Esophagus muscularis mucosa (tissue), 4 donors: ENCODE measurements around the gene SEMA5A. TPM values are rescaled to one million over a fixed set of nuclear protein-coding genes. Genes with fewer than 3 reads are reported as not detected.

Experiments used
- DNase-seq: peaks from one replicate; pipeline ENCODE4 v3.0.0-alpha.2; 2017; ENCODE audit errors: extremely low spot score
- H3K27ac ChIP-seq, 4 donors: fragments of 200-600 bp; sonication (generic); replicated peaks in 1 of 4; 1 replicate in 3 of 4; 2 replicates in 1 of 4; pipeline ENCODE4 v1.5.1; 2016 to 2019; ENCODE audit warnings: mild to moderate bottlenecking in 1 of 4
- H3K27me3 ChIP-seq, 4 donors: fragments of 200-600 bp; sonication (generic); one replicate each; pipeline versions ENCODE4 v1.5.1 to v1.6.0; 2016 to 2019
- H3K36me3 ChIP-seq, 4 donors: fragments of 200-600 bp; sonication (generic); one replicate each; pipeline ENCODE4 v1.5.1; 2016 to 2019
- H3K4me1 ChIP-seq, 4 donors: fragments of 200-600 bp; sonication (generic); one replicate each; pipeline ENCODE4 v1.5.1; 2016 to 2019
- H3K4me3 ChIP-seq, 4 donors: fragments of 200-600 bp; sonication (generic); 1 replicate in 2 of 4; 2 replicates in 2 of 4; pipeline ENCODE4 v1.5.1; 2016 to 2019; ENCODE audit warnings: mild to moderate bottlenecking in 4 of 4, moderate library complexity in 1 of 4
- H3K9me3 ChIP-seq, 4 donors: fragments of 200-600 bp; sonication (generic); 1 replicate in 3 of 4; 2 replicates in 1 of 4; pipeline ENCODE4 v1.5.1; 2016 to 2019
- EP300 ChIP-seq: sonication (generic); formaldehyde crosslinking; IDR thresholded peaks from one replicate; pipeline ENCODE4 v1.6.1; 2017; ENCODE audit warnings: antibody characterized with exemption
- POLR2A ChIP-seq: fragments of 450-650 bp; IDR thresholded peaks from one replicate; pipeline ENCODE4 v1.6.1; 2017; ENCODE audit warnings: antibody characterized with exemption, moderate library complexity, mild to moderate bottlenecking, low read depth
- POLR2AphosphoS5 ChIP-seq, 2 donors: sonication (generic); formaldehyde crosslinking; IDR thresholded peaks; one replicate each; pipeline ENCODE4 v1.6.1; 2017; ENCODE audit warnings: antibody characterized with exemption in 2 of 2
- WGBS: methylation state at CpG from one replicate; pipeline ENCODE4 v1.1.5; 2018; 5-methylcytosine and 5-hydroxymethylcytosine counted together
- intact Hi-C: fragments of 100-400 bp; cut with DNase I; formaldehyde crosslinking; loops from one replicate; pipeline ENCODE4 v1.15.1; 2023
- total RNA-seq, 4 donors: library from RNA; depleted of rRNA; stranded (reverse); fragments of >200 nt; gene quantifications; one replicate each; pipeline versions ENCODE4 v1.1.0 to v1.2.1, GENCODE V29; 2016
- TF ChIP-seq, protein P1 (sequence below), 3 experiments: fragments of 200-600 bp in 2 of 3; fragments of 450-650 bp in 1 of 3; sonication (generic) in 2 of 3; IDR thresholded peaks; one replicate each; pipeline ENCODE4 v1.5.1; 2017 to 2019; ENCODE audit warnings: antibody characterized with exemption in 3 of 3, mild to moderate bottlenecking in 2 of 3, moderate library complexity in 1 of 3

Gene SEMA5A
- total RNA-seq, 4 donors from 2014 or later, result 2.1 to 5.6 (median 3.5) TPM

DNA sequence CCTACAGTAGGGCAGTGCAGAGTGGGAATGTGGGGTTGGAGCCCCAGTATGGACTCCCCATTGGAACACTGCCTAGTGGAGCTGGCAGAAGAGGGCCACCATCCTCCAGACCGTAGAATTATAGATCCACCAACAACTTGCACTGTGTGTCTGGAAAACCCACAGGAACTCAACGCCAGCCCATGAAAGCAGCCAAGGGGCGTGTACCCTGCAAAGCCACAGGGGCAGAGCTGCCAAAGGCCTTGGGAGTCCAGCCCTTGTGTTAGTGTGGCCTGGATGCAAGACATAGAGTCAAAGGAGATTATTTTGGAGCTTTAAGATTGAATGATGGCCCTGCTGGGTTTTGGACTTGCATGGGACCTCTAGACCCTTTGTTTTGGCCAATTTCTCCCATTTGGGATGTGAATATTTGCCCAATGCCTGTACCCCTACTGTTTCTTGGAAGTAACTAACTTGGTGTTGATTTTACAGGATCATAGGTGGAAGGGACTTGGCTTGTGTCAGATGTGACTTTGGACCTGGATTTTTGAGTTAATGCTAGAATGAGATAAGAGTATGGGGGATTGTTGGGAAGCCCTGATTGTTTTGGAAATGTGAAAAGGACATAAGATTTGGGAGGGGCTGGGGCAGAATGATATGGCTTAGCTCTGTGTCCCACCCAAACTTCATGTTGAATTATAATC, 266.8 kb downstream of the SEMA5A start:
- WGBS, result 100% methylated on average over 1 of the region's 3 CpGs
- H3K27me3 ChIP-seq, result no peaks in the 10 kb centered on the region
- H3K9me3 ChIP-seq, result no peaks in the 10 kb centered on the region
- H3K4me3 ChIP-seq, result no peak overlapping the region
- no peaks in the 10 kb centered on the region for H3K36me3 ChIP-seq
- TF ChIP-seq EP300, result no peak
- TF ChIP-seq, protein P1, sequence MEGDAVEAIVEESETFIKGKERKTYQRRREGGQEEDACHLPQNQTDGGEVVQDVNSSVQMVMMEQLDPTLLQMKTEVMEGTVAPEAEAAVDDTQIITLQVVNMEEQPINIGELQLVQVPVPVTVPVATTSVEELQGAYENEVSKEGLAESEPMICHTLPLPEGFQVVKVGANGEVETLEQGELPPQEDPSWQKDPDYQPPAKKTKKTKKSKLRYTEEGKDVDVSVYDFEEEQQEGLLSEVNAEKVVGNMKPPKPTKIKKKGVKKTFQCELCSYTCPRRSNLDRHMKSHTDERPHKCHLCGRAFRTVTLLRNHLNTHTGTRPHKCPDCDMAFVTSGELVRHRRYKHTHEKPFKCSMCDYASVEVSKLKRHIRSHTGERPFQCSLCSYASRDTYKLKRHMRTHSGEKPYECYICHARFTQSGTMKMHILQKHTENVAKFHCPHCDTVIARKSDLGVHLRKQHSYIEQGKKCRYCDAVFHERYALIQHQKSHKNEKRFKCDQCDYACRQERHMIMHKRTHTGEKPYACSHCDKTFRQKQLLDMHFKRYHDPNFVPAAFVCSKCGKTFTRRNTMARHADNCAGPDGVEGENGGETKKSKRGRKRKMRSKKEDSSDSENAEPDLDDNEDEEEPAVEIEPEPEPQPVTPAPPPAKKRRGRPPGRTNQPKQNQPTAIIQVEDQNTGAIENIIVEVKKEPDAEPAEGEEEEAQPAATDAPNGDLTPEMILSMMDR (IDR thresholded peaks at IDR 0.05), result no peak
- no peak overlapping the region for H3K27ac ChIP-seq
- no peak for DNase-seq
- H3K4me1 ChIP-seq, result peaks cover 0 to 1% (median 0%) of the 10 kb centered on the region in 4 donors
- intact Hi-C loops, result no loop called here

DNA sequence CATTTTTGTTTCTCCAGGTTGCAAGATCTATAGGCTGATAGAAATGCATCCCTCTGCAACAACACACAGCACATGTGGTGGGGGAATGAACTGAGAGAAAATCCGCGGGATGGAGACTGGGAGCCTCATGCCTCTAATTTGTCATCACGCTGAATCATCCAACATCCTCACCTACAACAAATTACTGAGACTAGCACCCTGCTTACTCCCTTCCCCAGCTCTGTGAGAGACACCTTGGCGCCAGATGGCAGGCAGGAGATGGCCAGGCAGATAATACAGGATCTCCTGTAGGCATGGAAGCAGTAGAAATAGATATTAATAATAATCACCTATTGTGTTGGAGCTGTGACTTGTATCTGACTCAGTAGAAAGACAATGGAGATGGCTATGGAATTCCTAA, 276.9 kb downstream of the SEMA5A start:
- DNase-seq, result no peak
- H3K27ac ChIP-seq, result no peak overlapping the region
- no peak for TF ChIP-seq EP300
- TF ChIP-seq POLR2AphosphoS5 (IDR thresholded peaks at IDR 0.05), result no peak
- no peak for TF ChIP-seq POLR2A
- TF ChIP-seq, protein P1 (IDR thresholded peaks at IDR 0.05), result no peak
- H3K36me3 ChIP-seq, result no peaks in the 10 kb centered on the region
- no peak overlapping the region for H3K4me3 ChIP-seq
- H3K27me3 ChIP-seq, result no peaks in the 10 kb centered on the region
- intact Hi-C loops, result no loop called here
- peaks cover 0 to 10% (median 0%) of the 10 kb centered on the region in 4 donors for H3K4me1 ChIP-seq
- 78% methylated on average over 4 of the region's 4 CpGs for WGBS
- no peaks in the 10 kb centered on the region for H3K9me3 ChIP-seq

DNA sequence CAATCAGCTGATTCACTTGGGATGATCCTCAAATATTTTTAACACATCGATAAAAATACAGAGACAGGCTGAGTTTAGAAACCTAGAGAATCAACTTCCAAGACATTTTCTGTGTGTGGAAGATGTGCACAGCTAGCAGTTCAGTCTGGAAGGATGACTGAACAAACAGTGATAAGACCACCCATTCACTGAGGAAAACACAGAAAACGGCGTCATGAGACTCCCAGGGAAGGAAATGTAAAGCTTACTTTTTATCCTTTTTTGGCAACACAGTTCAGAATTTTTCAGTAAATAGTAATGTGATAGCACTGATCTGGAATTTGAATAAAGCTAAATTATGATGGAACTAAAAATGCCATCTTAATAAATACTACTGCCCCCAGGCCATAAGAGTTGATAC, 277.6 kb downstream of the SEMA5A start:
- 55% methylated on average over 3 of the region's 3 CpGs for WGBS
- H3K4me3 ChIP-seq, result no peak overlapping the region
- H3K36me3 ChIP-seq, result no peaks in the 10 kb centered on the region
- H3K27me3 ChIP-seq, result no peaks in the 10 kb centered on the region
- no peak overlapping the region for H3K27ac ChIP-seq
- no peaks in the 10 kb centered on the region for H3K9me3 ChIP-seq
- no peak for DNase-seq
- H3K4me1 ChIP-seq, result peaks cover 0 to 10% (median 0%) of the 10 kb centered on the region in 4 donors
- intact Hi-C loops, result no loop called here
- TF ChIP-seq, protein P1 (IDR thresholded peaks at IDR 0.05), result no peak
- no peak for TF ChIP-seq EP300
- TF ChIP-seq POLR2AphosphoS5 (IDR thresholded peaks at IDR 0.05), result no peak
- no peak for TF ChIP-seq POLR2A

DNA sequence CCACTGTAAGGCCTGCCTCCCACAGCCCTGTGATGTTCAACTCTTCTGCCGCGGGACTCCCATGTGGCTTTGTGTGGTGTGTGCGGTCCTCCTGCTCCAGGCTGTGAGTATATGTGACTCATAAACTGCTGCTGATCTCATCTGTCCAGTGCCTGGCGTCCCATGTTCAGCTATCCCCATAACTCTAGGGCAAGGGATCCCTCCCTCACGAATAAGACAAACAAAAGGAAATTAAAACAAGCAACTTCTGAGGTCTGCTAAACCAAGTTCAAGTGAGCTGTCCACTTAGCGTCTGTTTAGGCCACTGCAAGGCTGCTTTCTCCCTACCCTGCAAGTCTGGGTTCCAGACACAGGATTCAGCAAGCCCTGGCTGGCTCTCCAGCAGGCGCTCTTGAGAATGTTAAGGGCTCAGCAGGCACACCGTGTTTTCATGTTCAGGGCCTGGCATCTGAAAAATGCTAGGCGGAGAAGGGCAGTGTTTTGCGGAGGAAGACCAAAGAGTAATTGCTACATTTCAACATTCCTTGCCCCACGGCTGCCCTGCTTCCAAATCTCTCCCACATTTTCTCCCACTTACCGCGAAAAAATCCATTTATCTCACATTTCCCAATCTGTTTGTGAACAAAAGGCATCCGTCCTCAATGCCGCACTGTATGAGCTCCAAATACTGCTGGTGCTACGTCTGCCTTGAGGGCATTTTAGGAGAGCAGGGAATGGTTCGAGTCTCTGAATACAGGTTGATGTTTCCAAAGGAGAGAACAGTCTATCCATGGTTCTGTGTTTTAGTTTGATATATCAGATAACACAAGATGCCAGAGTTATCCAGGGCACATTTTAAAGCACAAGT, 280.2 kb downstream of the SEMA5A start:
- no peak for DNase-seq
- WGBS, result 62% methylated on average over 17 of the region's 17 CpGs
- no peaks in the 10 kb centered on the region for H3K36me3 ChIP-seq
- TF ChIP-seq POLR2AphosphoS5 (IDR thresholded peaks at IDR 0.05), result no peak
- no peak for TF ChIP-seq POLR2A
- TF ChIP-seq, protein P1 (IDR thresholded peaks at IDR 0.05), result no peak
- no peak for TF ChIP-seq EP300
- peaks cover 0 to 10% (median 0%) of the 10 kb centered on the region in 4 donors for H3K4me1 ChIP-seq
- intact Hi-C loops, result no loop called here
- H3K27me3 ChIP-seq, result no peaks in the 10 kb centered on the region
- H3K27ac ChIP-seq, result peak overlapping the region in 1 of 4 donors; percentile 27
- H3K4me3 ChIP-seq, result no peak overlapping the region
- H3K9me3 ChIP-seq, result no peaks in the 10 kb centered on the region
